Vagina (tissue), 2 donors: Measurements from ENCODE around the gene ATXN8OS.

ENCODE experiments used
- POLR2AphosphoS5 ChIP-seq, 2 donors: sonication (generic); formaldehyde crosslinking; IDR thresholded peaks; one replicate each; pipeline ENCODE4 v1.9.0; 2017; ENCODE audit warnings: antibody characterized with exemption in 2 of 2, mild to moderate bottlenecking in 2 of 2, low read depth in 1 of 2; ENCODE audit not compliant: insufficient read depth in 1 of 2
- TF ChIP-seq, protein P1 (sequence below), 3 experiments: fragments of 450-650 bp in 2 of 3; fragments of 200-600 bp in 1 of 3; sonication (generic) in 1 of 3; IDR thresholded peaks; one replicate each; pipeline ENCODE4 v1.5.1; 2017 to 2019; ENCODE audit warnings: antibody characterized with exemption in 3 of 3, mild to moderate bottlenecking in 2 of 3, moderate library complexity in 2 of 3

DNA sequence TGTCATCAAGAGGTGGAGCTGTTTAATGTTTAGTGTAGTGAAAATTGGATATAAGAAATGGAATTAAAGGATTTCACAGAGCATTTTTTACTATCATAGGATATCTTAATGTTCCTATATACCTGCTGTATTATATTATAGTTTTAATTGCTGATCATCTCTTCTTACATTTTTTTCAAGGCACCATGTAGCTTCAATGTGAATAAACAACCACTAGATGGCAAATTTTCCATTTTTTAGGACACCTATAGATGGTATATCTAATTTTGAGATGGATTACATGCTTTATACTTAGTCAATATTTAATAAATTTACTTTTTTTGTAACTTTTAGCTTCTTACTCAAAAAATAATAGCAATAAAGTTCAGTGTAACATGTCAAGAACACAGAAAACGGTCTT is 9.0 kb upstream of the ATXN8OS start:
- TF ChIP-seq, protein P1, sequence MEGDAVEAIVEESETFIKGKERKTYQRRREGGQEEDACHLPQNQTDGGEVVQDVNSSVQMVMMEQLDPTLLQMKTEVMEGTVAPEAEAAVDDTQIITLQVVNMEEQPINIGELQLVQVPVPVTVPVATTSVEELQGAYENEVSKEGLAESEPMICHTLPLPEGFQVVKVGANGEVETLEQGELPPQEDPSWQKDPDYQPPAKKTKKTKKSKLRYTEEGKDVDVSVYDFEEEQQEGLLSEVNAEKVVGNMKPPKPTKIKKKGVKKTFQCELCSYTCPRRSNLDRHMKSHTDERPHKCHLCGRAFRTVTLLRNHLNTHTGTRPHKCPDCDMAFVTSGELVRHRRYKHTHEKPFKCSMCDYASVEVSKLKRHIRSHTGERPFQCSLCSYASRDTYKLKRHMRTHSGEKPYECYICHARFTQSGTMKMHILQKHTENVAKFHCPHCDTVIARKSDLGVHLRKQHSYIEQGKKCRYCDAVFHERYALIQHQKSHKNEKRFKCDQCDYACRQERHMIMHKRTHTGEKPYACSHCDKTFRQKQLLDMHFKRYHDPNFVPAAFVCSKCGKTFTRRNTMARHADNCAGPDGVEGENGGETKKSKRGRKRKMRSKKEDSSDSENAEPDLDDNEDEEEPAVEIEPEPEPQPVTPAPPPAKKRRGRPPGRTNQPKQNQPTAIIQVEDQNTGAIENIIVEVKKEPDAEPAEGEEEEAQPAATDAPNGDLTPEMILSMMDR (IDR thresholded peaks at IDR 0.05) = no peak
- TF ChIP-seq POLR2AphosphoS5 (IDR thresholded peaks at IDR 0.05; ENCODE audit: insufficient read depth in 1 of 2, low read depth in 1 of 2) = no peak
